ENCODE measurements around the gene PAFAH2. TPM values are rescaled to one million over a fixed set of nuclear protein-coding genes. Genes with fewer than 3 reads are reported as not detected.
A peak's percentile ranks its signal among the peaks of the same experiment; 100 is the strongest.

Gene PAFAH2
- total and polyA plus RNA-seq, 2 of the 13 experiments (the other 11 are each of a cell fraction or from before 2014, with no cell fraction given): 6.9 to 9.4 TPM

DNA sequence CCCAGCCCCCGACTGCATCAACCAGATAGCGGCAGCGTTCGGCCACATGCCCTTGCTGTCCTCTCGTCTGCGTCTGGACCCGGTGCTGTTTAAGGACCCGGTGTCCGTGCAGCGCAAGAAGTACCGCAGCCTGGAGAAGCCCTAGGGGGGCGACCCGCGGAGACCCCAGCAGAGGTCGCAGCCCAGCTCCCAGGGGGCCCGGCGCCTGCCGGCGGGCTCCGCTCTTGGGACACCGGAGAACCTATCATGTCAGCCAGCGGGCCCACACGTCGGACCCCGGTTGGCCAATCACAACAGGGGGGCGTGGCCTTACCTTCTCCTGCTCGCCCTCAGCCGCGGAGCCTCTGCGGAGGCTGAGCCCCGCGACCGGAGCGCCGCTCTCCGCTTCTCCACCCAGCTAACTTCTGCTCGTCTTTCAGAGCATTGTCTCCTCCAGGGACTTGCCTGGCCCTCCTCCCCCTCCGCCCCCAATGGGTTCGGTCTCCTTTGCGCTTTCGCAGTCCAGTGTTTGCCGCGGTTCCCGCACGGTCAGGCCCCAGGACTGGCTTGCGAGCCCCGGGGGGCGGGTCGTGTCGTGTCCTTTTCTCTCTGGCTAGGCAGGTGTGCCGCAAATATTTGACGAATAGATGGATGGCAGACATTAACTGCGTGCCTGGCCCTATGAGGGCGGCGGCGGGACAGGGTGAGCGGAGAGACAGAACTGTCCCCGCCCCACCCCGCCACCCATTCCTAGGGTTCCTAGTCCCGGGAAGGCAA, 37.5 kb upstream of the PAFAH2 start (continued):
- TF ChIP-seq, protein P1, sequence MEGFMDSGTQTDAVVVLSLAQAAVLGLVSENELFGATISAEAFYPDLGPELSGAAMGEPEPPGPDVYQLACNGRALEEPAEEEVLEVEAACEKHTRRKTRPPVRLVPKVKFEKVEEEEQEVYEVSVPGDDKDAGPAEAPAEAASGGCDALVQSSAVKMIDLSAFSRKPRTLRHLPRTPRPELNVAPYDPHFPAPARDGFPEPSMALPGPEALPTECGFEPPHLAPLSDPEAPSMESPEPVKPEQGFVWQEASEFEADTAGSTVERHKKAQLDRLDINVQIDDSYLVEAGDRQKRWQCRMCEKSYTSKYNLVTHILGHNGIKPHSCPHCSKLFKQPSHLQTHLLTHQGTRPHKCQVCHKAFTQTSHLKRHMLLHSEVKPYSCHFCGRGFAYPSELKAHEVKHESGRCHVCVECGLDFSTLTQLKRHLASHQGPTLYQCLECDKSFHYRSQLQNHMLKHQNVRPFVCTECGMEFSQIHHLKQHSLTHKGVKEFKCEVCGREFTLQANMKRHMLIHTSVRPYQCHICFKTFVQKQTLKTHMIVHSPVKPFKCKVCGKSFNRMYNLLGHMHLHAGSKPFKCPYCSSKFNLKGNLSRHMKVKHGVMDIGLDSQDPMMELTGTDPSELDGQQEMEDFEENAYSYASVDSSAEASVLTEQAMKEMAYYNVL (CRISPR knock-in tag; IDR thresholded peaks at IDR 0.05; ENCODE audit: borderline replicate concordance): no peak
- TF ChIP-seq DNMT1 (CRISPR knock-in tag; IDR thresholded peaks at IDR 0.05): no peak
- TF ChIP-seq SP1 (IDR thresholded peaks at IDR 0.05): no peak
- TF ChIP-seq SP1 (CRISPR knock-in tag; IDR thresholded peaks at IDR 0.05): peak; percentile 83
- no peak for TF ChIP-seq ZBTB20 (CRISPR knock-in tag; IDR thresholded peaks at IDR 0.05; ENCODE audit: borderline replicate concordance, low read depth)
- peak; percentile 79; the same call in 1 of the 2 replicates for TF ChIP-seq ZSCAN31 (CRISPR knock-in tag; IDR thresholded peaks at IDR 0.05; ENCODE audit: low read depth)
- no peak for TF ChIP-seq ZFP36L1 (CRISPR knock-in tag; IDR thresholded peaks at IDR 0.05)
- no peak for TF ChIP-seq KLF11 (CRISPR knock-in tag; IDR thresholded peaks at IDR 0.05)
- TF ChIP-seq, protein P2, sequence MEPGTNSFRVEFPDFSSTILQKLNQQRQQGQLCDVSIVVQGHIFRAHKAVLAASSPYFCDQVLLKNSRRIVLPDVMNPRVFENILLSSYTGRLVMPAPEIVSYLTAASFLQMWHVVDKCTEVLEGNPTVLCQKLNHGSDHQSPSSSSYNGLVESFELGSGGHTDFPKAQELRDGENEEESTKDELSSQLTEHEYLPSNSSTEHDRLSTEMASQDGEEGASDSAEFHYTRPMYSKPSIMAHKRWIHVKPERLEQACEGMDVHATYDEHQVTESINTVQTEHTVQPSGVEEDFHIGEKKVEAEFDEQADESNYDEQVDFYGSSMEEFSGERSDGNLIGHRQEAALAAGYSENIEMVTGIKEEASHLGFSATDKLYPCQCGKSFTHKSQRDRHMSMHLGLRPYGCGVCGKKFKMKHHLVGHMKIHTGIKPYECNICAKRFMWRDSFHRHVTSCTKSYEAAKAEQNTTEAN (CRISPR knock-in tag; conservative IDR thresholded peaks at IDR 0.05): 0 out of 2 replicates have a peak, but pooled peaks have one; percentile 10
- TF ChIP-seq, protein P3, sequence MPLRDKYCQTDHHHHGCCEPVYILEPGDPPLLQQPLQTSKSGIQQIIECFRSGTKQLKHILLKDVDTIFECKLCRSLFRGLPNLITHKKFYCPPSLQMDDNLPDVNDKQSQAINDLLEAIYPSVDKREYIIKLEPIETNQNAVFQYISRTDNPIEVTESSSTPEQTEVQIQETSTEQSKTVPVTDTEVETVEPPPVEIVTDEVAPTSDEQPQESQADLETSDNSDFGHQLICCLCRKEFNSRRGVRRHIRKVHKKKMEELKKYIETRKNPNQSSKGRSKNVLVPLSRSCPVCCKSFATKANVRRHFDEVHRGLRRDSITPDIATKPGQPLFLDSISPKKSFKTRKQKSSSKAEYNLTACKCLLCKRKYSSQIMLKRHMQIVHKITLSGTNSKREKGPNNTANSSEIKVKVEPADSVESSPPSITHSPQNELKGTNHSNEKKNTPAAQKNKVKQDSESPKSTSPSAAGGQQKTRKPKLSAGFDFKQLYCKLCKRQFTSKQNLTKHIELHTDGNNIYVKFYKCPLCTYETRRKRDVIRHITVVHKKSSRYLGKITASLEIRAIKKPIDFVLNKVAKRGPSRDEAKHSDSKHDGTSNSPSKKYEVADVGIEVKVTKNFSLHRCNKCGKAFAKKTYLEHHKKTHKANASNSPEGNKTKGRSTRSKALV (CRISPR knock-in tag; IDR thresholded peaks at IDR 0.05): no peak
- TF ChIP-seq POGZ (CRISPR knock-in tag; IDR thresholded peaks at IDR 0.05): peak; percentile 35
- TF ChIP-seq ZNF446 (CRISPR knock-in tag; IDR thresholded peaks at IDR 0.05): peak; percentile 9; the same call in 1 of the 2 replicates
- TF ChIP-seq, protein P4, sequence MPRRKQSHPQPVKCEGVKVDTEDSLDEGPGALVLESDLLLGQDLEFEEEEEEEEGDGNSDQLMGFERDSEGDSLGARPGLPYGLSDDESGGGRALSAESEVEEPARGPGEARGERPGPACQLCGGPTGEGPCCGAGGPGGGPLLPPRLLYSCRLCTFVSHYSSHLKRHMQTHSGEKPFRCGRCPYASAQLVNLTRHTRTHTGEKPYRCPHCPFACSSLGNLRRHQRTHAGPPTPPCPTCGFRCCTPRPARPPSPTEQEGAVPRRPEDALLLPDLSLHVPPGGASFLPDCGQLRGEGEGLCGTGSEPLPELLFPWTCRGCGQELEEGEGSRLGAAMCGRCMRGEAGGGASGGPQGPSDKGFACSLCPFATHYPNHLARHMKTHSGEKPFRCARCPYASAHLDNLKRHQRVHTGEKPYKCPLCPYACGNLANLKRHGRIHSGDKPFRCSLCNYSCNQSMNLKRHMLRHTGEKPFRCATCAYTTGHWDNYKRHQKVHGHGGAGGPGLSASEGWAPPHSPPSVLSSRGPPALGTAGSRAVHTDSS (CRISPR knock-in tag; conservative IDR thresholded peaks at IDR 0.05): no peak
- TF ChIP-seq ZNF263 (CRISPR knock-in tag; IDR thresholded peaks at IDR 0.05): peak; percentile 16; the same call in 1 of the 2 replicates
- no peak for TF ChIP-seq GTF3A (CRISPR knock-in tag; conservative IDR thresholded peaks at IDR 0.05)
- TF ChIP-seq, protein P5, sequence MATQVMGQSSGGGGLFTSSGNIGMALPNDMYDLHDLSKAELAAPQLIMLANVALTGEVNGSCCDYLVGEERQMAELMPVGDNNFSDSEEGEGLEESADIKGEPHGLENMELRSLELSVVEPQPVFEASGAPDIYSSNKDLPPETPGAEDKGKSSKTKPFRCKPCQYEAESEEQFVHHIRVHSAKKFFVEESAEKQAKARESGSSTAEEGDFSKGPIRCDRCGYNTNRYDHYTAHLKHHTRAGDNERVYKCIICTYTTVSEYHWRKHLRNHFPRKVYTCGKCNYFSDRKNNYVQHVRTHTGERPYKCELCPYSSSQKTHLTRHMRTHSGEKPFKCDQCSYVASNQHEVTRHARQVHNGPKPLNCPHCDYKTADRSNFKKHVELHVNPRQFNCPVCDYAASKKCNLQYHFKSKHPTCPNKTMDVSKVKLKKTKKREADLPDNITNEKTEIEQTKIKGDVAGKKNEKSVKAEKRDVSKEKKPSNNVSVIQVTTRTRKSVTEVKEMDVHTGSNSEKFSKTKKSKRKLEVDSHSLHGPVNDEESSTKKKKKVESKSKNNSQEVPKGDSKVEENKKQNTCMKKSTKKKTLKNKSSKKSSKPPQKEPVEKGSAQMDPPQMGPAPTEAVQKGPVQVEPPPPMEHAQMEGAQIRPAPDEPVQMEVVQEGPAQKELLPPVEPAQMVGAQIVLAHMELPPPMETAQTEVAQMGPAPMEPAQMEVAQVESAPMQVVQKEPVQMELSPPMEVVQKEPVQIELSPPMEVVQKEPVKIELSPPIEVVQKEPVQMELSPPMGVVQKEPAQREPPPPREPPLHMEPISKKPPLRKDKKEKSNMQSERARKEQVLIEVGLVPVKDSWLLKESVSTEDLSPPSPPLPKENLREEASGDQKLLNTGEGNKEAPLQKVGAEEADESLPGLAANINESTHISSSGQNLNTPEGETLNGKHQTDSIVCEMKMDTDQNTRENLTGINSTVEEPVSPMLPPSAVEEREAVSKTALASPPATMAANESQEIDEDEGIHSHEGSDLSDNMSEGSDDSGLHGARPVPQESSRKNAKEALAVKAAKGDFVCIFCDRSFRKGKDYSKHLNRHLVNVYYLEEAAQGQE (IDR thresholded peaks at IDR 0.05; ENCODE audit: borderline replicate concordance in 1 of 2, low read depth in 1 of 2, low read length in 2 of 2): no peak
- no peak; the same call in 1 of the 2 replicates for TF ChIP-seq SOX5 (CRISPR knock-in tag; IDR thresholded peaks at IDR 0.05; ENCODE audit: borderline replicate concordance)
- peak; percentile 23; the same call in 1 of the 2 replicates for TF ChIP-seq BORCS8-MEF2B (CRISPR knock-in tag; IDR thresholded peaks at IDR 0.05)
- no peak for TF ChIP-seq MIXL1 (CRISPR knock-in tag; IDR thresholded peaks at IDR 0.05)
